NK-92 (cell line): ENCODE data around the gene ATAD5.
"Not testable (repeated sequence)": the region's sequence is repeated elsewhere in the genome, so short reads cannot be mapped to it uniquely, and the experiment has no call there.

ENCODE experiments used
- DNase-seq: peaks from one replicate; lab custom pipeline; 2025; ENCODE audit not compliant: unreplicated experiment; lab: John Stamatoyannopoulos, UW

Gene ATAD5

GRCh38 chr17:30831663-30832437 is at the start of gene ATAD5:
Gene ATAD5, plus strand, starts transcription at chr17:30831966. Its CDS starts 382 bp downstream, at chr17:30832348.
- peak; percentile 30 for DNase-seq

- no peak for DNase-seq
Measured at GRCh38 chr17:30782206-30782605, 49.6 kb upstream of the ATAD5 start.

GRCh38 chr17:30788918-30789317 is 42.8 kb upstream of the ATAD5 start:
- DNase-seq = no peak

- no peak for DNase-seq
Measured at GRCh38 chr17:30790279-30790678, 41.5 kb upstream of the ATAD5 start.

GRCh38 chr17:30793282-30793977 is 38.3 kb upstream of the ATAD5 start:
- no peak for DNase-seq

GRCh38 chr17:30794372-30794771 is 37.4 kb upstream of the ATAD5 start:
- DNase-seq = no peak

GRCh38 chr17:30796016-30796415 is 35.8 kb upstream of the ATAD5 start:
- no peak for DNase-seq

GRCh38 chr17:30801671-30802070 is 30.1 kb upstream of the ATAD5 start:
- no peak for DNase-seq

GRCh38 chr17:30805944-30806456 is 25.8 kb upstream of the ATAD5 start:
- no peak for DNase-seq

GRCh38 chr17:30807896-30808295 is 23.9 kb upstream of the ATAD5 start:
- DNase-seq = no peak

- no peak for DNase-seq
Measured at GRCh38 chr17:30808785-30809286, 22.9 kb upstream of the ATAD5 start.

- DNase-seq = no peak
Measured at GRCh38 chr17:30809867-30810266, 21.9 kb upstream of the ATAD5 start.

GRCh38 chr17:30812218-30813177 is 19.3 kb upstream of the ATAD5 start:
- DNase-seq = no peak

- DNase-seq = not testable (repeated sequence)
Measured at GRCh38 chr17:30814236-30814635, 17.5 kb upstream of the ATAD5 start.

- not testable (repeated sequence) for DNase-seq
Measured at GRCh38 chr17:30814860-30815259, 16.9 kb upstream of the ATAD5 start.

- no peak for DNase-seq
Measured at GRCh38 chr17:30816165-30816564, 15.6 kb upstream of the ATAD5 start.

GRCh38 chr17:30819971-30820705 is 11.6 kb upstream of the ATAD5 start:
- no peak for DNase-seq

- DNase-seq = no peak
Measured at GRCh38 chr17:30821871-30822723, 9.7 kb upstream of the ATAD5 start.

- DNase-seq = not testable (repeated sequence)
Measured at GRCh38 chr17:30822919-30823318, 8.8 kb upstream of the ATAD5 start.
